Measurements from ENCODE around the gene TENM4. TPM values are rescaled to one million over a fixed set of nuclear protein-coding genes. Genes with fewer than 3 reads are reported as not detected.

Gene TENM4
- 10 to 100 TPM; 21.0 to 31.9 (median 23.1) TPM for polyA plus RNA-seq (ENCODE audit: insufficient read length in 4 of 4)

GRCh38 chr11:79440571-79441460 is at the start of gene TENM4:
Gene TENM4 (minus strand): TSS chr11:79441030. CDS start chr11:79069944, 371,086 bp downstream.
- DNase-seq (ENCODE audit: low read depth in 4 of 4, low spot score in 3 of 4) = peak in 3 of 4 donors; percentile 74 to 82 (median 77)

- no peak for DNase-seq (ENCODE audit: low read depth in 4 of 4, low spot score in 3 of 4)
Measured at GRCh38 chr11:79488286-79488685, 47.5 kb upstream of the TENM4 start.

- DNase-seq (ENCODE audit: low read depth in 4 of 4, low spot score in 3 of 4) = no peak
Measured at GRCh38 chr11:79487412-79487811, 46.6 kb upstream of the TENM4 start.

- DNase-seq (ENCODE audit: low read depth in 4 of 4, low spot score in 3 of 4) = no peak
Measured at GRCh38 chr11:79486242-79486984, 45.6 kb upstream of the TENM4 start.

- no peak for DNase-seq (ENCODE audit: low read depth in 4 of 4, low spot score in 3 of 4)
Measured at GRCh38 chr11:79485694-79486093, 44.9 kb upstream of the TENM4 start.

GRCh38 chr11:79484872-79485271 is 44.0 kb upstream of the TENM4 start:
- DNase-seq (ENCODE audit: low read depth in 4 of 4, low spot score in 3 of 4) = no peak

GRCh38 chr11:79482800-79483199 is 42.0 kb upstream of the TENM4 start:
- DNase-seq (ENCODE audit: low read depth in 4 of 4, low spot score in 3 of 4) = no peak

GRCh38 chr11:79481795-79482194 is 41.0 kb upstream of the TENM4 start:
- DNase-seq (ENCODE audit: low read depth in 4 of 4, low spot score in 3 of 4) = no peak

GRCh38 chr11:79480864-79481263 is 40.0 kb upstream of the TENM4 start:
- no peak for DNase-seq (ENCODE audit: low read depth in 4 of 4, low spot score in 3 of 4)

GRCh38 chr11:79472819-79473529 is 32.1 kb upstream of the TENM4 start:
- no peak for DNase-seq (ENCODE audit: low read depth in 4 of 4, low spot score in 3 of 4)

GRCh38 chr11:79471071-79471844 is 30.4 kb upstream of the TENM4 start:
- no peak for DNase-seq (ENCODE audit: low read depth in 4 of 4, low spot score in 3 of 4)

GRCh38 chr11:79470161-79470560 is 29.3 kb upstream of the TENM4 start:
- DNase-seq (ENCODE audit: low read depth in 4 of 4, low spot score in 3 of 4) = no peak

GRCh38 chr11:79467761-79468160 is 26.9 kb upstream of the TENM4 start:
- DNase-seq (ENCODE audit: low read depth in 4 of 4, low spot score in 3 of 4) = no peak

GRCh38 chr11:79466411-79466810 is 25.6 kb upstream of the TENM4 start:
- DNase-seq (ENCODE audit: low read depth in 4 of 4, low spot score in 3 of 4) = no peak

GRCh38 chr11:79465160-79465559 is 24.3 kb upstream of the TENM4 start:
- no peak for DNase-seq (ENCODE audit: low read depth in 4 of 4, low spot score in 3 of 4)

- DNase-seq (ENCODE audit: low read depth in 4 of 4, low spot score in 3 of 4) = no peak
Measured at GRCh38 chr11:79461666-79462645, 21.1 kb upstream of the TENM4 start.

GRCh38 chr11:79461144-79461543 is 20.3 kb upstream of the TENM4 start:
- peak in 1 of 4 donors; percentile 29 for DNase-seq (ENCODE audit: low read depth in 4 of 4, low spot score in 3 of 4)

- no peak for DNase-seq (ENCODE audit: low read depth in 4 of 4, low spot score in 3 of 4)
Measured at GRCh38 chr11:79458709-79459108, 17.9 kb upstream of the TENM4 start.

GRCh38 chr11:79456501-79456900 is 15.7 kb upstream of the TENM4 start:
- no peak for DNase-seq (ENCODE audit: low read depth in 4 of 4, low spot score in 3 of 4)

All from left renal pelvis (tissue), 4 donors.